ENCODE data around the gene ZMIZ1. TPM values are rescaled to one million over a fixed set of nuclear protein-coding genes. Genes with fewer than 3 reads are reported as not detected.

Gene ZMIZ1
- total RNA-seq, 1 experiment from 2014 or later: 28.4 TPM

- Histone ChIP-seq H3K4me2 (ENCODE audit: low read length) (no peak overlapping the region), H3K36me3 (ENCODE audit: control insufficient read depth in 1 of 2, insufficient read depth in 2 of 2, low read length in 2 of 2) (peaks cover 14 to 26% of the 10 kb centered on the region in 2 experiments; a peak in 3 of 4 replicates), H3K9me2 (ENCODE audit: insufficient read depth) (no peaks in the 10 kb centered on the region), H2AFZ (ENCODE audit: low read depth, low read length, poor library complexity, severe bottlenecking) (no peak overlapping the region), H3K27ac (ENCODE audit: low read depth, low read length) (no peak overlapping the region), H3K4me1 (ENCODE audit: control insufficient read depth in 1 of 2, insufficient read depth in 2 of 2, low read length in 2 of 2) (peaks cover 7 to 34% of the 10 kb centered on the region in 2 experiments; a peak in 3 of 4 replicates), H3K4me3 (replicated peaks in 1 of 2; ENCODE audit: low read depth in 1 of 2, low read length in 2 of 2) (no peak overlapping the region), H3K9me3 (ENCODE audit: control insufficient read depth in 1 of 2, insufficient read depth in 1 of 2, low read depth in 1 of 2, low read length in 2 of 2) (no peaks in the 10 kb centered on the region), H3K79me2 (ENCODE audit: insufficient read depth, low read length) (peaks cover 36% of the 10 kb centered on the region), H3K27me3 (ENCODE audit: insufficient read depth, low read length) (no peaks in the 10 kb centered on the region), H4K20me1 (ENCODE audit: insufficient read depth) (peaks cover 7% of the 10 kb centered on the region; the same call in 1 of the 2 replicates), H3K9ac (ENCODE audit: low read length) (no peak overlapping the region)
- TF ChIP-seq EZH2phosphoT487 (IDR thresholded peaks at IDR 0.05; ENCODE audit: borderline replicate concordance) (no peak), EZH2 (IDR thresholded peaks at IDR 0.05) (no peak), CBX3 (IDR thresholded peaks at IDR 0.05; ENCODE audit: low read depth) (no peak), FOSL1 (IDR thresholded peaks at IDR 0.05; ENCODE audit: low read depth) (no peak)
- BruUV-seq (replicated peaks): no TSS peak
- DNase-seq (ENCODE audit: low read depth, low spot score) (no peak), ATAC-seq (no peak)
- ChIA-PET POLR2A (no interaction called here), CTCF (interaction anchor here (1.9 to 2.7 kb wide), 2 partner anchors 20 to 142 kb away, joined by 5 to 7 read pairs; no protein-coding TSS in a partner anchor), RAD21 (ENCODE audit: low non-redundant PET in 1 of 2, low total read pairs in 2 of 2, uncharacterized antibody in 2 of 2, unreplicated experiment in 2 of 2) (no interaction called here)
- intact Hi-C loops (cut with micrococcal nuclease): no loop called here
These were observed 277.2 kb downstream of the ZMIZ1 start for GRCh38 chr10:79346012-79346340.

GRCh38 chr10:79346388-79347225 lies 277.8 kb downstream of the ZMIZ1 start:
- Histone ChIP-seq H3K4me1 (ENCODE audit: control insufficient read depth in 1 of 2, insufficient read depth in 2 of 2, low read length in 2 of 2) (peaks cover 7 to 34% of the 10 kb centered on the region in 2 experiments; a peak in 3 of 4 replicates), H3K79me2 (ENCODE audit: insufficient read depth, low read length) (peaks cover 40% of the 10 kb centered on the region), H3K9me2 (ENCODE audit: insufficient read depth) (no peaks in the 10 kb centered on the region), H3K9me3 (ENCODE audit: control insufficient read depth in 1 of 2, insufficient read depth in 1 of 2, low read depth in 1 of 2, low read length in 2 of 2) (no peaks in the 10 kb centered on the region), H3K9ac (ENCODE audit: low read length) (peak overlapping the region; percentile 100), H4K20me1 (ENCODE audit: insufficient read depth) (peaks cover 7% of the 10 kb centered on the region; the same call in 1 of the 2 replicates), H3K36me3 (ENCODE audit: control insufficient read depth in 1 of 2, insufficient read depth in 2 of 2, low read length in 2 of 2) (peaks cover 15 to 30% of the 10 kb centered on the region in 2 experiments; a peak in 3 of 4 replicates), H2AFZ (ENCODE audit: low read depth, low read length, poor library complexity, severe bottlenecking) (peak overlapping the region; percentile 97), H3K27ac (ENCODE audit: low read depth, low read length) (peak overlapping the region; percentile 90), H3K27me3 (ENCODE audit: insufficient read depth, low read length) (no peaks in the 10 kb centered on the region), H3K4me2 (ENCODE audit: low read length) (peak overlapping the region; percentile 97), H3K4me3 (replicated peaks in 1 of 2; ENCODE audit: low read depth in 1 of 2, low read length in 2 of 2) (peak overlapping the region; percentile 4 to 99; a peak in 3 of 4 replicates)
- RAD21 ChIA-PET (ENCODE audit: low non-redundant PET in 1 of 2, low total read pairs in 2 of 2, uncharacterized antibody in 2 of 2, unreplicated experiment in 2 of 2): no interaction called here
- intact Hi-C loops (cut with micrococcal nuclease): no loop called here
- DNase-seq (ENCODE audit: low read depth, low spot score) (peak; percentile 19), ATAC-seq (peak; percentile 60)
- no TSS peak for BruUV-seq (replicated peaks)
- CTCF ChIA-PET: interaction anchor here (0.9 to 2.7 kb wide), 5 partner anchors 11 to 141 kb away, joined by 3 to 7 read pairs (median 5); no protein-coding TSS in a partner anchor
- POLR2A ChIA-PET: interaction anchor here (0.8 kb wide), 1 partner anchor 133 kb away, joined by 3 read pairs; no protein-coding TSS in a partner anchor
- TF ChIP-seq REST (IDR thresholded peaks at IDR 0.05; ENCODE audit: low read depth): no peak
- no peak for TF ChIP-seq SRF (IDR thresholded peaks at IDR 0.05; ENCODE audit: low read depth)
- no peak for TF ChIP-seq FOSL1 (IDR thresholded peaks at IDR 0.05; ENCODE audit: low read depth)
- no peak for TF ChIP-seq SIN3A (IDR thresholded peaks at IDR 0.05; ENCODE audit: low read depth)
- TF ChIP-seq ATF3 (IDR thresholded peaks at IDR 0.05): no peak
- TF ChIP-seq RAD21 (IDR thresholded peaks at IDR 0.05; ENCODE audit: low read depth): no peak
- TF ChIP-seq YY1 (IDR thresholded peaks at IDR 0.05; ENCODE audit: extremely low read depth, insufficient replicate concordance, low read depth, low read length): no peak
- no peak for TF ChIP-seq CTCF (IDR thresholded peaks at IDR 0.05 in 2 of 3, conservative IDR thresholded peaks at IDR 0.05 in 1 of 3; ENCODE audit: borderline replicate concordance in 1 of 3, insufficient read depth in 1 of 3, low read depth in 2 of 3, low read length in 2 of 3)
- TF ChIP-seq POLR2AphosphoS5 (IDR thresholded peaks at IDR 0.05; ENCODE audit: low read depth, low read length): no peak
- no peak for TF ChIP-seq POLR2A (IDR thresholded peaks at IDR 0.05; ENCODE audit: borderline replicate concordance, extremely low read depth, insufficient read depth, insufficient read length)
